Nephron (organoid): ENCODE measurements around the gene TIAM1.

ENCODE experiments used
- H3K27ac Mint-ChIP-seq, 3 experiments: 2 replicates each; pipeline ENCODE4 v1.8.0; 2020; ENCODE audit warnings: mixed read lengths in 3 of 3, mild to moderate bottlenecking in 2 of 3, moderate library complexity in 1 of 3
- H3K27me3 Mint-ChIP-seq: 2 replicates; pipeline ENCODE4 v1.8.0; 2021; ENCODE audit warnings: low read depth, mild to moderate bottlenecking, moderate library complexity, mixed read lengths
- H3K36me3 Mint-ChIP-seq: 2 replicates; pipeline ENCODE4 v1.8.0; 2020; ENCODE audit warnings: low read depth, mixed read lengths
- H3K4me1 Mint-ChIP-seq: 2 replicates; pipeline ENCODE4 v1.8.0; 2020; ENCODE audit warnings: mixed read lengths
- H3K4me3 Mint-ChIP-seq, 3 experiments: 2 replicates each; pipeline ENCODE4 v1.8.0; 2020; ENCODE audit warnings: mild to moderate bottlenecking in 3 of 3, mixed read lengths in 3 of 3, moderate library complexity in 2 of 3
- H3K9me3 Mint-ChIP-seq: 2 replicates; pipeline ENCODE4 v1.8.0; 2020; ENCODE audit warnings: mixed read lengths
- CTCF ChIP-seq, 3 experiments: fragments of 200-600 bp; sonication (generic); IDR thresholded peaks; one replicate each; pipeline ENCODE4 v1.5.0; 2021; ENCODE audit warnings: antibody characterized with exemption in 3 of 3; ENCODE audit not compliant: unreplicated experiment in 3 of 3

Gene TIAM1

GRCh38 chr21:31196724-31197123, 147.3 kb downstream of the TIAM1 start:
- no peak overlapping the region for H3K4me3 Mint-ChIP-seq
- no peak overlapping the region for H3K27ac Mint-ChIP-seq
- peaks cover 3% of the 10 kb centered on the region for H3K36me3 Mint-ChIP-seq
- no peaks in the 10 kb centered on the region for H3K9me3 Mint-ChIP-seq
- no peaks in the 10 kb centered on the region for H3K27me3 Mint-ChIP-seq
- TF ChIP-seq CTCF (IDR thresholded peaks at IDR 0.05; ENCODE audit: unreplicated experiment in 3 of 3), result no peak
- H3K4me1 Mint-ChIP-seq, result no peaks in the 10 kb centered on the region

- no peak overlapping the region for H3K27ac Mint-ChIP-seq
- peaks cover 3% of the 10 kb centered on the region for H3K36me3 Mint-ChIP-seq
- no peaks in the 10 kb centered on the region for H3K9me3 Mint-ChIP-seq
- H3K4me1 Mint-ChIP-seq, result no peaks in the 10 kb centered on the region
- TF ChIP-seq CTCF (IDR thresholded peaks at IDR 0.05; ENCODE audit: unreplicated experiment in 3 of 3), result no peak
- no peaks in the 10 kb centered on the region for H3K27me3 Mint-ChIP-seq
- H3K4me3 Mint-ChIP-seq, result no peak overlapping the region
Measured at GRCh38 chr21:31195334-31196015, 148.6 kb downstream of the TIAM1 start.

GRCh38 chr21:31194510-31195293, 149.4 kb downstream of the TIAM1 start:
- H3K4me1 Mint-ChIP-seq, result no peaks in the 10 kb centered on the region

GRCh38 chr21:31193761-31194160, 150.3 kb downstream of the TIAM1 start:
- no peaks in the 10 kb centered on the region for H3K9me3 Mint-ChIP-seq
- TF ChIP-seq CTCF (IDR thresholded peaks at IDR 0.05; ENCODE audit: unreplicated experiment in 3 of 3), result no peak
- H3K27ac Mint-ChIP-seq, result no peak overlapping the region
- no peak overlapping the region for H3K4me3 Mint-ChIP-seq
- no peaks in the 10 kb centered on the region for H3K4me1 Mint-ChIP-seq
- no peaks in the 10 kb centered on the region for H3K27me3 Mint-ChIP-seq
- peaks cover 3% of the 10 kb centered on the region for H3K36me3 Mint-ChIP-seq

More at GRCh38 chr21:31194510-31195293, 149.4 kb downstream of the TIAM1 start:
- Mint-ChIP-seq H3K27ac (no peak overlapping the region), H3K4me3 (no peak overlapping the region), H3K27me3 (no peaks in the 10 kb centered on the region), H3K36me3 (peaks cover 3% of the 10 kb centered on the region), H3K9me3 (no peaks in the 10 kb centered on the region)
- no peak for TF ChIP-seq CTCF (IDR thresholded peaks at IDR 0.05; ENCODE audit: unreplicated experiment in 3 of 3)

DNA sequence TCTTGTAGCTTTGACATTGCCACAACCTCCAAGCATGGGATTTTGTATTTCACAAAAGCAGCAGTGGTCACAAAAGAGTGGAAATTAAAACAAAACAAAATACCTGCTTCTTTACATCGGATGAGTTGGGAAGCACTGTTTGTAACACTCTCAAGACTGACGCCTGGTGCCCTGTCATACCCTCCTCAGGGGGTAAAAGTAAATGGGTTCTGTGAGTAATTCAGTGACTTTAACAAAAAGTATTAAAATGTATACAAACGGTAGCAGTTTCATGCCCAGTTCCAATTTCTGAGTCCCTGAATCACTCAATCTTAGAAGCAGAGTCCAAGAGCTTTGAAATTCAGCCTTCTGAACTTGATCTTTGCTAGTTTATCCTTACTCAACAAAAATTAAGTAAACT, 152.5 kb downstream of the TIAM1 start:
- H3K4me3 Mint-ChIP-seq, result no peak overlapping the region
- H3K27ac Mint-ChIP-seq, result no peak overlapping the region
- H3K9me3 Mint-ChIP-seq, result no peaks in the 10 kb centered on the region
- peaks cover 3% of the 10 kb centered on the region for H3K36me3 Mint-ChIP-seq
- no peak for TF ChIP-seq CTCF (IDR thresholded peaks at IDR 0.05; ENCODE audit: unreplicated experiment in 3 of 3)
- no peaks in the 10 kb centered on the region for H3K4me1 Mint-ChIP-seq
- no peaks in the 10 kb centered on the region for H3K27me3 Mint-ChIP-seq
